A673 (cell line): ENCODE results near the gene C5orf15. TPM values are rescaled to one million over a fixed set of nuclear protein-coding genes. Genes with fewer than 3 reads are reported as not detected.
A peak's percentile ranks its signal among the peaks of the same experiment; 100 is the strongest.

ENCODE experiments used
- BruUV-seq: library from RNA; stranded (reverse); fragments of 400-500 nt; replicated peaks from 2 replicates; lab custom pipeline; 2021; lab: Mats Ljungman, UMichigan
- CTCF ChIA-PET: fragments of 300-600 bp; sonication (Branson Sonifier 250); formaldehyde crosslinking; loops from one replicate; lab custom pipeline; 2022; ENCODE audit warnings: antibody characterized with exemption; lab: Charles Lee
- POLR2A ChIA-PET: fragments of 300-600 bp; sonication (Branson Sonifier 250); formaldehyde crosslinking; loops from one replicate; lab custom pipeline; 2022; ENCODE audit warnings: antibody characterized with exemption; ENCODE audit not compliant: low non-redundant PET; lab: Charles Lee
- DNase-seq: peaks from one replicate; pipeline ENCODE4 v3.0.0-alpha.2; 2015; ENCODE audit warnings: low spot score
- H3K27ac ChIP-seq: fragments of 200-600 bp; sonication (generic); 2 replicates; pipeline ENCODE4 v1.5.1; 2016; ENCODE audit warnings: mixed run types, low read depth, mild to moderate bottlenecking, mixed read lengths, antibody characterized with exemption, low read length; ENCODE audit not compliant: poor library complexity, severe bottlenecking
- H3K27me3 ChIP-seq: fragments of 200-600 bp; sonication (generic); replicated peaks from 2 replicates; pipeline ENCODE4 v1.6.1; 2017; ENCODE audit warnings: mixed run types, low read depth, mild to moderate bottlenecking, mixed read lengths, antibody characterized with exemption, low read length; ENCODE audit not compliant: insufficient read depth, poor library complexity
- H3K36me3 ChIP-seq: fragments of 200-600 bp; sonication (generic); 2 replicates; pipeline ENCODE4 v1.6.1; 2016; ENCODE audit warnings: mixed run types, mild to moderate bottlenecking, mixed read lengths, antibody characterized with exemption, low read length; ENCODE audit not compliant: insufficient read depth, poor library complexity, severe bottlenecking
- H3K4me1 ChIP-seq: fragments of 200-600 bp; sonication (generic); 2 replicates; pipeline ENCODE4 v1.6.1; 2017; ENCODE audit warnings: mixed run types, mild to moderate bottlenecking, mixed read lengths, antibody characterized with exemption, low read length; ENCODE audit not compliant: insufficient read depth, poor library complexity, severe bottlenecking
- H3K4me3 ChIP-seq: fragments of 200-600 bp; sonication (generic); 2 replicates; pipeline ENCODE4 v1.5.1; 2016; ENCODE audit warnings: low read depth, mixed run types, mild to moderate bottlenecking, mixed read lengths, low read length; ENCODE audit not compliant: poor library complexity, severe bottlenecking
- H3K9me3 ChIP-seq: fragments of 200-600 bp; sonication (generic); 2 replicates; pipeline ENCODE4 v1.6.1; 2016; ENCODE audit warnings: mixed run types, low read depth, mild to moderate bottlenecking, mixed read lengths, antibody characterized with exemption, low read length; ENCODE audit not compliant: poor library complexity, severe bottlenecking
- CTCF ChIP-seq: fragments of 300-800, 200-600 bp; sonication (generic); conservative IDR thresholded peaks from 2 replicates; pipeline ENCODE4 v1.5.1; 2017; ENCODE audit warnings: low read depth, mild to moderate bottlenecking, antibody characterized with exemption, low read length, moderate library complexity, mixed read lengths
- EZH2 ChIP-seq: fragments of 200-600 bp; sonication (generic); IDR thresholded peaks from 2 replicates; pipeline ENCODE4 v1.6.1; 2017; ENCODE audit warnings: borderline replicate concordance, low read depth, mild to moderate bottlenecking, mixed read lengths, antibody characterized with exemption, low read length; ENCODE audit not compliant: poor library complexity, severe bottlenecking
- intact Hi-C: fragments of 100-400 bp; cut with micrococcal nuclease; formaldehyde crosslinking; loops from one replicate; pipeline ENCODE4 v1.10.0; 2022; ENCODE audit not compliant: unreplicated experiment
- total RNA-seq: library from RNA; stranded (reverse); gene quantifications from 2 replicates; pipeline ENCODE4 v1.2.3, GENCODE V29; 2021

The C5orf15 gene
- total RNA-seq, 1 experiment from 2014 or later = 40.8 TPM

DNA sequence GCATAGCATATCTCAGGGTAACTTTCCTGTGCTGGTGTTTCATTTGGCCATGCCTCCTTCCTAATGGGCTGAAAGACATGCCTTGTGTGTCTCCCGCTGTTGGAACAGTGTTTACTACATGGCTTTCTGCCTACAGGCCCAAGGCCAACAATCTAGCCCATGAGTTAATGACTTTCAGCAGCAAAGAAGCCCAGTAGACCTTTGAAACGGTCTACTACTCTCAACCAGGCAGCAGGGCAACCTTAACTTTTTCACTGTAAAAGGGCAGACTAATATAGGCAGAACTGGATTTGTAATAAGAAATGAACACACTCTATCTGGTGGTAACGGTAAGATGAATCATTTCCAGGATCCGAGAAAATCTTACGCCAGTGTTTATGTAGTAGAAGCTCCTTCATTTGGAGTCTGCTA lies 21.0 kb downstream of the C5orf15 start:
- Histone ChIP-seq H3K4me1 (no peaks in the 10 kb centered on the region), H3K36me3 (no peaks in the 10 kb centered on the region), H3K27me3 (no peaks in the 10 kb centered on the region), H3K4me3 (no peak overlapping the region), H3K27ac (no peak overlapping the region), H3K9me3 (no peaks in the 10 kb centered on the region)
- ChIA-PET POLR2A (no interaction called here), CTCF (no interaction called here)
- DNase-seq = no peak
- no TSS peak for BruUV-seq
- intact Hi-C loops = loop anchor here (10.0 kb wide), 1 partner anchor 193 kb away; no protein-coding TSS in a partner anchor
- no peak for TF ChIP-seq CTCF
- TF ChIP-seq EZH2 = no peak

DNA sequence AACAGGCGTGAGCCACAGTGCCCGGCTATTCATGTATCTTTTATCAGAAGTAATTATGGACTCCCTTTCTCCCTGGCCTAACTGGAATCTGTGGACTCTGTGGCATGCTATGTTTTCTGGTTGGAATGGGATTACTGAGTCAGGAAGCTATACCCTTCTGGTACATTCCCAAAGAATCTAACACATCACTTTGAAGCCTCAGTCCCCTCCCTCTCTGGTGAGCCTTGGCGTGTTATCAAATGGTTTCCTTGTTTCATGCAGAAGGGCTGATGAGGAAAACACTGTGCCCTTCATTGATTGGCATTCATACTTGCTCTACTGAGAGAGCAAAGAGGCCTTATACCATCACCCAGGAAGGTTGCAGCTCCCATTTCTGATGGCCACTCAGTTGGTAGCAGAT lies 22.9 kb downstream of the C5orf15 start:
- Histone ChIP-seq H3K9me3 (no peaks in the 10 kb centered on the region), H3K36me3 (no peaks in the 10 kb centered on the region), H3K4me1 (no peaks in the 10 kb centered on the region), H3K4me3 (no peak overlapping the region), H3K27ac (no peak overlapping the region), H3K27me3 (no peaks in the 10 kb centered on the region)
- CTCF ChIA-PET = interaction anchor here (0.6 kb wide), 1 partner anchor 122 kb away, joined by 5 read pairs; no protein-coding TSS in a partner anchor
- no peak for TF ChIP-seq CTCF
- intact Hi-C loops = loop anchor here (2.0 to 10.0 kb wide), 2 partner anchors 191 to 521 kb away; no protein-coding TSS in a partner anchor
- POLR2A ChIA-PET = no interaction called here
- no peak for DNase-seq
- BruUV-seq = no TSS peak

- H3K4me1 ChIP-seq = no peaks in the 10 kb centered on the region
- no peak overlapping the region for H3K4me3 ChIP-seq
- TF ChIP-seq CTCF (peak; percentile 89), EZH2 (no peak)
- BruUV-seq = no TSS peak
- intact Hi-C loops = loop anchor here (2.0 to 10.0 kb wide), 5 partner anchors 72 to 832 kb away; no protein-coding TSS in a partner anchor
- no peak overlapping the region for H3K27ac ChIP-seq
- no peaks in the 10 kb centered on the region for H3K36me3 ChIP-seq
- CTCF ChIA-PET = interaction anchor here (0.7 to 1.4 kb wide), 2 partner anchors 48 to 521 kb away, joined by 3 to 4 read pairs; no protein-coding TSS in a partner anchor
- no peaks in the 10 kb centered on the region for H3K27me3 ChIP-seq
- DNase-seq = peak; percentile 87
- POLR2A ChIA-PET = no interaction called here
- H3K9me3 ChIP-seq = no peaks in the 10 kb centered on the region
Observed at GRCh38 chr5:133944263-133945185, 23.9 kb downstream of the C5orf15 start.
